Measurements from ENCODE around the gene GRIP1.

The GRIP1 gene

GRCh38 chr12:66426696-66427095 lies 252.2 kb downstream of the GRIP1 start:
- TF ChIP-seq ZNF274 (IDR thresholded peaks at IDR 0.05; ENCODE audit: low read depth, low read length): no peak

GRCh38 chr12:66423266-66423665 lies 255.6 kb downstream of the GRIP1 start:
- no peak overlapping the region for H3K4me3 ChIP-seq (ENCODE audit: low read length)
- no peak for TF ChIP-seq ZNF274 (IDR thresholded peaks at IDR 0.05; ENCODE audit: low read depth, low read length)

More at GRCh38 chr12:66426696-66427095, 252.2 kb downstream of the GRIP1 start:
- no peak overlapping the region for H3K4me3 ChIP-seq (ENCODE audit: low read length)

- no peak for TF ChIP-seq ZNF274 (IDR thresholded peaks at IDR 0.05; ENCODE audit: low read depth, low read length)
- H3K4me3 ChIP-seq (ENCODE audit: low read length): no peak overlapping the region
Observed at GRCh38 chr12:66418908-66419307, 260.0 kb downstream of the GRIP1 start.

GRCh38 chr12:66417217-66417616 lies 261.7 kb downstream of the GRIP1 start:
- H3K4me3 ChIP-seq (ENCODE audit: low read length): no peak overlapping the region
- no peak for TF ChIP-seq ZNF274 (IDR thresholded peaks at IDR 0.05; ENCODE audit: low read depth, low read length)

GRCh38 chr12:66409195-66409871 lies 269.5 kb downstream of the GRIP1 start:
- no peak for TF ChIP-seq ZNF274 (IDR thresholded peaks at IDR 0.05; ENCODE audit: low read depth, low read length)
- H3K4me3 ChIP-seq (ENCODE audit: low read length): no peak overlapping the region

GRCh38 chr12:66405395-66405794 lies 273.5 kb downstream of the GRIP1 start:
- no peak for TF ChIP-seq ZNF274 (IDR thresholded peaks at IDR 0.05; ENCODE audit: low read depth, low read length)
- H3K4me3 ChIP-seq (ENCODE audit: low read length): no peak overlapping the region

- TF ChIP-seq ZNF274 (IDR thresholded peaks at IDR 0.05; ENCODE audit: low read depth, low read length): no peak
- no peak overlapping the region for H3K4me3 ChIP-seq (ENCODE audit: low read length)
Observed at GRCh38 chr12:66403746-66404145, 275.1 kb downstream of the GRIP1 start.

- no peak overlapping the region for H3K4me3 ChIP-seq (ENCODE audit: low read length)
- no peak for TF ChIP-seq ZNF274 (IDR thresholded peaks at IDR 0.05; ENCODE audit: low read depth, low read length)
Observed at GRCh38 chr12:66399911-66400306, 279.0 kb downstream of the GRIP1 start.

- TF ChIP-seq ZNF274 (IDR thresholded peaks at IDR 0.05; ENCODE audit: low read depth, low read length): no peak
- H3K4me3 ChIP-seq (ENCODE audit: low read length): no peak overlapping the region
Observed at GRCh38 chr12:66398931-66399910, 279.7 kb downstream of the GRIP1 start.

GRCh38 chr12:66397574-66398290 lies 281.1 kb downstream of the GRIP1 start:
- H3K4me3 ChIP-seq (ENCODE audit: low read length): no peak overlapping the region
- no peak for TF ChIP-seq ZNF274 (IDR thresholded peaks at IDR 0.05; ENCODE audit: low read depth, low read length)

- TF ChIP-seq ZNF274 (IDR thresholded peaks at IDR 0.05; ENCODE audit: low read depth, low read length): no peak
- H3K4me3 ChIP-seq (ENCODE audit: low read length): no peak overlapping the region
Observed at GRCh38 chr12:66393890-66394289, 285.0 kb downstream of the GRIP1 start.

GRCh38 chr12:66392266-66392915 lies 286.5 kb downstream of the GRIP1 start:
- no peak for TF ChIP-seq ZNF274 (IDR thresholded peaks at IDR 0.05; ENCODE audit: low read depth, low read length)
- H3K4me3 ChIP-seq (ENCODE audit: low read length): no peak overlapping the region

- H3K4me3 ChIP-seq (ENCODE audit: low read length): no peak overlapping the region
- no peak for TF ChIP-seq ZNF274 (IDR thresholded peaks at IDR 0.05; ENCODE audit: low read depth, low read length)
Observed at GRCh38 chr12:66388517-66388916, 290.4 kb downstream of the GRIP1 start.

- no peak overlapping the region for H3K4me3 ChIP-seq (ENCODE audit: low read length)
- no peak for TF ChIP-seq ZNF274 (IDR thresholded peaks at IDR 0.05; ENCODE audit: low read depth, low read length)
Observed at GRCh38 chr12:66387117-66387516, 291.8 kb downstream of the GRIP1 start.
